Fibroblast of gingiva (primary cell): ENCODE measurements around the gene SCG2.
A peak's percentile ranks its signal among the peaks of the same experiment; 100 is the strongest.
"Not testable (repeated sequence)": the region's sequence is repeated elsewhere in the genome, so short reads cannot be mapped to it uniquely, and the experiment has no call there.

Experiments
- DNase-seq: peaks from one replicate; pipeline ENCODE4 v3.0.0-alpha.2; 2011; ENCODE audit warnings: low read depth

Gene SCG2

DNA sequence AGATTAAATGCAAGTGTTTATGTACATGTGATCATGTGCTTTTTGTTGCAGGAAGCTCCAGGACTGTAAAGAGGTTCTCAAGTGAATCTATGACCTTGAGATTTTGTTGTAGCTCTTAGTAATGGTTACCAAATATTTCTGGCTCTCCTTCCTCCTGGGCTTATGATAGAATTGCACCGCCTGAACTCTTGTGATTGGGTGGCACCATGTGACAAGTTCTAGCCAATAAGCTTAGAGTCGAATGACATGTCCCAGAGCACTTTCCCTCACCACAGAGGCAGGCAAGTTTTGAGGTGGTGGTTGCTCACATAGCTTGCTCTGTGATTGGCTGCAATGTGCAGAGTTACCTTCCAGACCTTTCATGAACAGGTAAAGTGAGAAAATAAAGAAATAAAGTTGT lies 8.9 kb upstream of the SCG2 start:
- DNase-seq, result no peak

DNA sequence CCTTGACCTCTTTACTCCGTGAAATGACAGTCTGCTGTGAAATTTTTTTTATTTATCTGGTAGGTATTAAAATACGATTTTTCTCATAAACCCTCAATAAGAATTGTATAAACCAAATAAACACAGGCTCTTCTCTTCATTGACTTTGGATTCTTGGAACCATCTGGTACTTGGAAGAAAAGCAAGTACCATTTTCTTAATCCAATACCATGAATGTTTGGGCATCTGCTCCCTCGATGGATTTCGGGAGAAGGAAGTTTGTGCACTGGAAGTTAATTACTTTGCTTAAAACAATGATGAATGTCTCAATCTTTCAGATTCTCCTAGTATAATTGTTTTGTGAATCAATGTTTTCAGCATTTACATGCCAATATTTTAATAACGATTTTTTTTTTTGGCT lies 5.3 kb upstream of the SCG2 start:
- no peak for DNase-seq

GRCh38 chr2:223606946-223607345 lies 4.8 kb upstream of the SCG2 start:
- DNase-seq, result no peak

- no peak for DNase-seq
These were observed 2.1 kb upstream of the SCG2 start for GRCh38 chr2:223604231-223604630.

- no peak for DNase-seq
These were observed 811 bp upstream of the SCG2 start for GRCh38 chr2:223602972-223603371.

DNA sequence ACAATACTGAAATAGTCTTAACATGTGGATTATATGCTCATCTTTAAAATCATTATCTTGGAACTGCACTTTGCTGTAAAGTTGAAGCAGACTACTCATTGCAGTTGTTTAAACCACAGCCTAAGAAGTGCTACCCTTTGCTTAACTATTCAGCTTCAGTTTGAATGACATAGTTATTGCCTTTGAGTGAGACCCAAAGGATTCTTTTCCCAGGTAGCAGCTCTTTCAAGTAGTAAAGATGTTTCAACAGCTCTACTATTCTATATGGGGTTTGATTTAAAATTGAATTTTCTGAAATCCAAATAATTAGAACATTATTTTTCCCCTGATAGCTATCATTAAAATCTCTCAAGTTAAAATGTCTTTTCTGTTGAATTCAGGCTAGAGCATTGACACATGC lies 1.1 kb downstream of the SCG2 start:
- DNase-seq, result no peak

DNA sequence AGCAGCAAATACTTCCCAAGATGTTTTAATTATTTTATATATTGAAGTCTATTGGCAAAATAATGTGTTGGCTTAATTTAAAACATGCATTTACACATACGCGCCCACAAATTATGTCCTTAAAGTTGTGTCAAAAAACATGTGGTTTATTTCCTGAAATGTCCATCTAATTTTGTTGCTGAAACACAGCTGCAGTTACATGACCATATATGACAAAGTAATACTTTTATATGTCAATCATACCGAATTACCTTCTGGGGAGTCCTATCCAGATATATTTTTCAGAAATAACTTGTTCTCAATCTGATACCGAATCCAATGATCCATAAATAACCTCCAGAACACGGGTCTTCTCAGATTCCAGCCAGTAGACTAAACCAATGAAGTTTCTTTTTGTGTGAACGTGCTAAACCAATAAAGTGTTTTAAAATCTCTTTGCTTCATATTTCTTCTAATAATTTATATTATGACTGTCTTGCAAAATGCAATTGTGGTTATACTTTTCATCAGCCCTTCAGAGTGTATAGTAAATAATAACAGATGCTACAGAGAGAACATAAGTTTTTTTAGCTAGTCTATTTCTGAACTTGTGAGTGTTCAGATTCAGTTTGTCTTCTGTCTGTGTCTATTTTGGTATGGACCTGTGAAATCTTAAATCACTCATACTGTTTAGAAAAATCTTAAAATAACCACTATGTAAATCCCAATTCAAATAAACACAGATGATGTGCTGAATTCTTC lies 2.4 kb downstream of the SCG2 start:
- DNase-seq, result peak; percentile 44

- DNase-seq, result peak; percentile 72
These were observed 3.0 kb downstream of the SCG2 start for GRCh38 chr2:223598994-223599639.

DNA sequence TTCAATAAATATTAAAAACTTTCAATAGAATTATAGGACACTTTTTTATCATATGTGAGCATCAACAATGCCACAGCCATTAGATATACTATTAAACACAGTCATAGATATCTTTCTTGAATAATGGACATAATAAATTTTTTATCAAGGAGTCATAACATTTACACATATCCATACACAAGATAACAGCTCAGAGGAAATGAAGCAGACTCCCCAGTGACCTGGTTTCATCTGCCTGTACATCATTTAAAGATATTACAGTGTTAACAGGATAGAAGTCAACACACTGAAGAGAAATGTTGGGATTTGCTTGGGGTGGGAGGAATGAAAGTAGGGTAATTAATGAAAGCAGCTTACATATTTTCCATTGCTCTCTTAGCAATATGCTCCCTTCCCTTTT lies 5.1 kb downstream of the SCG2 start:
- no peak for DNase-seq

DNA sequence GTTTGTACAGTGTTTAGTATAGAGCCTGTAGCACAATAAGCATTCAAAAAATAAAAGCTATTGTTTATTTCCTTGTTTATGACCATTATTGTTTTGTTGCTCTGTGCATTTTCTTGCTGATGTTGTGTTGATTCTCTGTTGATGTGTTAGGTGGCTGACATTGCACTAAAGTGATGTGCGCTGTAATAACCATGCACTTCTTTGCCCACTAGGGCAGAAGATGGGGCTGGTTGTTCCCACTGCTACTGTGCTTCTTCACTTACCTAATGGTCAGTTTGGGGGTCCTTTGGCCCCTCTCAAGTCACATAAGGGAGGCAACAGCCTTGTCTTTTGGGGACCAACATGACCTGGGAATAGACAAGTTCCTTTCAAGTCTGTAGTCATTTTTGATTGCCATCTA lies 6.0 kb downstream of the SCG2 start:
- no peak for DNase-seq

GRCh38 chr2:223594831-223595230 lies 7.3 kb downstream of the SCG2 start:
- DNase-seq, result no peak

- DNase-seq, result no peak
These were observed 7.9 kb downstream of the SCG2 start for GRCh38 chr2:223594259-223594658.

DNA sequence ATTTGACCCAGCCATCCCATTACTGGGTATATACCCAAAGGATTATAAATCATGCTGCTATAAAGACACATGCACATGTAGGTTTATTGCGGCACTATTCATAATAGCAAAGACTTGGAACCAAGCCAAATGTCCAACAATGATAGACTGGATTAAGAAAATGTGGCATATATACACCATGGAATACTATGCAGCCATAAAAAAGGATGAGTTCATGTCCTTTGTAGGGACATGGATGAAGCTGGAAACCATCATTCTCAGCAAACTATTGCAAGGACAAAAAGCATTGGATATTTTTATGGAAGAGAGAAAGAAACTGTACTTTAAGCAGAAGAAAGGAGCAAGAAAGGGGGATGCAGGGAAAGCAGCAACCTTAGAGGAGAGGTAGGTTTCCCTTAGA lies 9.5 kb downstream of the SCG2 start:
- not testable (repeated sequence) for DNase-seq

- no peak for DNase-seq
These were observed 10.6 kb downstream of the SCG2 start for GRCh38 chr2:223591596-223591995.

DNA sequence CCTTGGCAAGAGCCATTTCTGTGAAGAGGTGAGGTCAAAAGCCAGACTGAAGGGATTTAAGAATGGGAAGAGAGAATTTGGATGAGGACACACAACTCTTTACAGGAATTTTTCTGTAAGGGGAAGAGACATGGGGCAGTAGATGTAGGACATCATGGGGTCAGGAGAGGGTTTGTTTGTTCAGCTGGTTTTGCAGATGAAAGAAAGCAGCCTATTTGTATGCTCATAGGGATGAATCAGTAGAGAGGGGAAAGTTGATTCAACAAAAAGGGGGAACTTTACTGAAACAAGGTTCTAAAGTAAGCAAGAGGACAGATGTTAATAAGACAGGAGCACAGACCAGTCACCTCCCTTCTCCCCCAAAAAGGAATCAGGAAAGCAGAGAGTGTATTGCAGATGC lies 11.2 kb downstream of the SCG2 start:
- peak; percentile 59 for DNase-seq

DNA sequence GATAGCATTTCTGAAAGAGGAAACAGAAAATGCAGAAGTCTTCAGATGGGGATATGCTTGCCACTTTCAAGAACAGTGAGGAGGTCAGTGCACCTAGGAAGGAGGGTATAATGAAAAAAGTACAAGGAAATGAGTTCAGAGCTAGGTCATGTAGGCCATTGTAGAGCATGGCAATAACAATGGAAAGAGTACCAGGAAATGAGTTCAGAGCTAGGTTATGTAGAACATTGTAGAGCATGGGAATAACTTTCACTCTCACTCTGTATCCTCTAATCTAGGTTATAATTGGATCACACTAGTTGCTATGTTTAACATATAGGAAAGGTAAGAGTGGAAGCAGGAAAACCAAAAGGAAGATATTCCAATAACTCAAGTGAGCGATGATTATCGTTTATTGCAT lies 12.3 kb downstream of the SCG2 start:
- no peak for DNase-seq

DNA sequence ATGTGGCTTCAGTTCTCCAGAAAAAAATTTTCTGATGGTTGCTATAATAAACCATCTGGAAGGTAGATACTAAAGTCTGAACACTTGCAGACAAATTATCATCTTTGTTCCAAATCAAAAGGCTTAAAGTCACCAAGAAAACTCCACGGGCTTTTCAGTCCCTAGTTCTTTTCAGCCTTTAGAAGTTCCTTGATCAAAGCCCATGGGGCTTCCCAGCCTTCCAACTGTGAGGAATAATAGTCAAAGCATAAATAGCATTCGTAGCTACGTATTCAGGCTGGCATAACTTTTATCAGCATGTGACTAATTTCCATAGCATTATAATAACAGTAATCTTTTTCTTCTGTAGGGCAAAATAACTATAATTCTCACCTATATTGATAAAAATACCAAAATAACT lies 13.9 kb downstream of the SCG2 start:
- no peak for DNase-seq

DNA sequence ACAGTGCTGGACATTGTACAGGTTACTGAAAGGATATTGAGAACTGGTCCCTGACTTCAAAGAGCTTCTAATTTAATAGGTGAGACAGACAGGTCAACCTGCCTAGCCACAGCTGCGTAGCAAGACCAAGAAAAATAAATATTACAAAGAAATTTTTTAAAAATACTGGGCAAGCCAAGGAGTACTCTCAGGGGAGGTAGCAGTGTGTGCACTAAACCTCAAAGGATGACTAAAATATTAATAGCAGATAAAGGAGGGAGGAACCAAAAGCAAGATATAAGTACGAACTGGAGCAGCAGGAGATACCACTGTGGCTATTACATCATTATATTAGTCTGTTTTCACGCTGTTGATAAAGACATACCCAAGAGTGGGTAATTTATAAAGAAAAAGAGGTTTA lies 14.9 kb downstream of the SCG2 start:
- DNase-seq, result no peak

- peak; percentile 92 for DNase-seq
These were observed 15.9 kb downstream of the SCG2 start for GRCh38 chr2:223586261-223586660.

- peak; percentile 50 for DNase-seq
These were observed 16.5 kb downstream of the SCG2 start for GRCh38 chr2:223585666-223586065.

- DNase-seq, result no peak
These were observed 20.2 kb downstream of the SCG2 start for GRCh38 chr2:223582001-223582400.

GRCh38 chr2:223580951-223581350 lies 21.2 kb downstream of the SCG2 start:
- DNase-seq, result peak; percentile 68

DNA sequence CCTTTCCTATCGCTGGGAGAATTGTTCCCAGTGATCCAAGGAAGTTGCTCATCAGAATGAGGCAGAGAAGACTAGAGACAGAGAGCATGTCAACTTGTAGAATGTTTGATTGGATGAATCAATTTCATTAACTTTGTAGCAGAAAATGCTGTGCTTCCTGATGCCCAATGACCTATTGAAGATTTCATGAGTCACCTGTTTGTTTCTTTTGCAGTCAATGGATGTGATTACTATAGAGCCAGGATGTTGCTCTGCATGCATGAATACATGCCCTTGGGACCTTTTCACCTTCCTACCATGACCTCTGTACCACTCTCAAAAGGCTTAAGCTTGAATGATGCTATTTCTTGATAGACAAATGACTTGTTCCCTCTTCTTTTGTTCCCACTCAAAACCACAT lies 23.3 kb downstream of the SCG2 start:
- DNase-seq, result no peak

GRCh38 chr2:223576873-223577272 lies 25.3 kb downstream of the SCG2 start:
- DNase-seq, result peak; percentile 97
